HepG2 (cell line): ENCODE data around the gene SREBF1. TPM values are rescaled to one million over a fixed set of nuclear protein-coding genes. Genes with fewer than 3 reads are reported as not detected.

Experiments
- ARHGAP35 ChIP-seq: sonication (generic); formaldehyde crosslinking; IDR thresholded peaks from 2 replicates; pipeline ENCODE4 v1.9.0; 2022; ENCODE audit warnings: mild to moderate bottlenecking, inconsistent platforms, moderate library complexity, missing genetic modification reagents, borderline replicate concordance
- ARID2 ChIP-seq: sonication (generic); formaldehyde crosslinking; IDR thresholded peaks from 2 replicates; pipeline ENCODE4 v1.8.1; 2022; ENCODE audit warnings: mild to moderate bottlenecking, missing genetic modification reagents, borderline replicate concordance
- ATRX ChIP-seq: sonication (generic); formaldehyde crosslinking; IDR thresholded peaks from 2 replicates; pipeline ENCODE4 v1.4.0; 2020; ENCODE audit warnings: missing genetic modification reagents, borderline replicate concordance
- CTCF ChIP-seq: sonication (generic); formaldehyde crosslinking; IDR thresholded peaks from 2 replicates; pipeline ENCODE4 v1.5.0; 2020; ENCODE audit warnings: mild to moderate bottlenecking, missing genetic modification reagents, moderate library complexity
- ESRRA ChIP-seq: sonication (generic); formaldehyde crosslinking; IDR thresholded peaks from 2 replicates; pipeline ENCODE4 v1.5.1; 2020; ENCODE audit warnings: mild to moderate bottlenecking, low read depth, missing genetic modification reagents
- HDAC6 ChIP-seq: fragments of 200-600 bp; sonication (generic); IDR thresholded peaks from 2 replicates; pipeline ENCODE4 v1.7.0; 2017; ENCODE audit warnings: mild to moderate bottlenecking, antibody characterized with exemption, low read length, low read depth
- IRX3 ChIP-seq: sonication (generic); formaldehyde crosslinking; IDR thresholded peaks from 2 replicates; pipeline ENCODE4 v1.8.1; 2023; ENCODE audit warnings: mild to moderate bottlenecking, low read depth, missing genetic modification reagents, borderline replicate concordance
- MTF1 ChIP-seq: sonication (generic); formaldehyde crosslinking; IDR thresholded peaks from 2 replicates; pipeline ENCODE4 v1.5.0; 2020; ENCODE audit warnings: missing genetic modification reagents
- SIX1 ChIP-seq: sonication (generic); formaldehyde crosslinking; IDR thresholded peaks from 2 replicates; pipeline ENCODE4 v1.4.0; 2020; ENCODE audit warnings: missing genetic modification reagents, borderline replicate concordance
- SKI ChIP-seq: fragments of 450-650 bp; IDR thresholded peaks from one replicate; pipeline ENCODE4 v1.6.1; 2018; ENCODE audit warnings: mild to moderate bottlenecking; ENCODE audit not compliant: partially characterized antibody
- SNRNP70 ChIP-seq: fragments of 200-400 bp; formaldehyde crosslinking; IDR thresholded peaks from 2 replicates; pipeline ENCODE4 v1.6.1; 2017; ENCODE audit warnings: mild to moderate bottlenecking, low read depth, low read length, moderate library complexity
- TEAD2 ChIP-seq: sonication (generic); formaldehyde crosslinking; IDR thresholded peaks from 2 replicates; pipeline ENCODE4 v1.9.0; 2021; ENCODE audit warnings: missing genetic modification reagents
- THAP9 ChIP-seq: sonication (generic); formaldehyde crosslinking; IDR thresholded peaks from 2 replicates; pipeline ENCODE4; 2020; ENCODE audit warnings: missing genetic modification reagents, mild to moderate bottlenecking, borderline replicate concordance
- ZFP36L2 ChIP-seq: sonication (generic); formaldehyde crosslinking; IDR thresholded peaks from 2 replicates; pipeline ENCODE4 v1.4.0; 2020; ENCODE audit warnings: missing genetic modification reagents
- ZKSCAN5 ChIP-seq: sonication (generic); formaldehyde crosslinking; IDR thresholded peaks from 2 replicates; pipeline ENCODE4 v1.5.1; 2020; ENCODE audit warnings: mild to moderate bottlenecking, missing genetic modification reagents
- ZNF589 ChIP-seq: sonication (generic); formaldehyde crosslinking; conservative IDR thresholded peaks from 2 replicates; pipeline ENCODE4 v1.8.0; 2022; ENCODE audit warnings: mild to moderate bottlenecking, moderate library complexity, missing genetic modification reagents
- ZNF619 ChIP-seq: sonication (generic); formaldehyde crosslinking; IDR thresholded peaks from 2 replicates; pipeline ENCODE4 v1.4.0; 2020; ENCODE audit warnings: mild to moderate bottlenecking, missing genetic modification reagents
- ZNF652 ChIP-seq: IDR thresholded peaks from 2 replicates; pipeline ENCODE4 v1.6.1; 2016; ENCODE audit warnings: low read depth, borderline replicate concordance
- ZNF7 ChIP-seq: IDR thresholded peaks from 2 replicates; pipeline ENCODE4 v1.6.1; 2016; ENCODE audit warnings: missing biosample characterization, missing genetic modification reagents
- ZNF709 ChIP-seq: sonication (generic); formaldehyde crosslinking; IDR thresholded peaks from 2 replicates; pipeline ENCODE4 v1.5.0; 2020; ENCODE audit warnings: mild to moderate bottlenecking, missing genetic modification reagents
- ZNF720 ChIP-seq: sonication (generic); formaldehyde crosslinking; IDR thresholded peaks from 2 replicates; pipeline ENCODE4 v1.4.0; 2020; ENCODE audit warnings: missing genetic modification reagents
- ZNF777 ChIP-seq: sonication (generic); formaldehyde crosslinking; IDR thresholded peaks from 2 replicates; pipeline ENCODE4 v1.4.0; 2020; ENCODE audit warnings: missing genetic modification reagents
- ZXDC ChIP-seq: sonication (generic); formaldehyde crosslinking; IDR thresholded peaks from 2 replicates; pipeline ENCODE4 v1.5.0; 2020; ENCODE audit warnings: mild to moderate bottlenecking, missing genetic modification reagents
- polyA plus RNA-seq, 8 experiments: library from polyadenylated mRNA; depleted of rRNA in 3 of 8; stranded (reverse) in 7 of 8; unstranded in 1 of 8; fragments of >200 nt; fragmentation: Illumina TruSeq in 4 of 8; extraction: Trizol in 4 of 8; gene quantifications; 2 replicates each; pipeline versions ENCODE4 v1.2.1 to v1.2.3, GENCODE V29; 2011 to 2016; ENCODE audit warnings: low read depth in 4 of 8, missing spikeins in 1 of 8, mixed read lengths in 1 of 8; ENCODE audit not compliant: insufficient read depth in 1 of 8
- total RNA-seq, 5 experiments: library from RNA; depleted of rRNA; stranded (reverse); fragments of >200 nt; fragmentation: Illumina TruSeq; extraction: Trizol; gene quantifications; 2 replicates each; pipeline ENCODE4 v1.2.3, GENCODE V29; 2016; ENCODE audit warnings: low read depth in 1 of 5

Gene SREBF1
- total and polyA plus RNA-seq, 2 of the 13 experiments (the other 11 are each of a cell fraction or from before 2014, with no cell fraction given), result 34.3 to 38.0 TPM

GRCh38 chr17:17830740-17831207 lies 6.0 kb downstream of the SREBF1 start (continued):
- TF ChIP-seq ESRRA (CRISPR knock-in tag), result peak; percentile 99
- TF ChIP-seq MTF1 (CRISPR knock-in tag), result no peak
- peak; percentile 82; the same call in 1 of the 2 replicates for TF ChIP-seq ZNF589 (CRISPR knock-in tag)
- TF ChIP-seq CTCF (CRISPR knock-in tag), result peak; percentile 43; the same call in 1 of the 2 replicates
- TF ChIP-seq ZXDC (CRISPR knock-in tag), result no peak
- TF ChIP-seq IRX3 (CRISPR knock-in tag), result no peak
- peak; percentile 87 for TF ChIP-seq SKI
- no peak for TF ChIP-seq HDAC6
- 0 out of 2 replicates have a peak, but pooled peaks have one; percentile 52 for TF ChIP-seq ZKSCAN5
- TF ChIP-seq ZNF777 (CRISPR knock-in tag), result no peak
- TF ChIP-seq ZNF720 (CRISPR knock-in tag), result no peak
- peak; percentile 59; the same call in 1 of the 2 replicates for TF ChIP-seq SIX1 (CRISPR knock-in tag)
- TF ChIP-seq ZNF619 (CRISPR knock-in tag), result no peak
- peak; percentile 82; the same call in 1 of the 2 replicates for TF ChIP-seq ZNF652 (CRISPR knock-in tag)
- TF ChIP-seq THAP9, result peak; percentile 65; the same call in 1 of the 2 replicates
- no peak for TF ChIP-seq ZNF7 (CRISPR knock-in tag)
- TF ChIP-seq ZFP36L2 (CRISPR knock-in tag), result no peak
- TF ChIP-seq TEAD2 (CRISPR knock-in tag), result no peak
- TF ChIP-seq SNRNP70, result no peak
- peak; percentile 70; the same call in 1 of the 2 replicates for TF ChIP-seq ZNF709
- no peak for TF ChIP-seq ATRX (CRISPR knock-in tag)
- TF ChIP-seq ARID2, result no peak
- TF ChIP-seq ARHGAP35 (CRISPR knock-in tag), result no peak
